GM12878 (cell line): ENCODE measurements around the gene PFKL. TPM values are rescaled to one million over a fixed set of nuclear protein-coding genes. Genes with fewer than 3 reads are reported as not detected.

Experiments used
- ATAC-seq: fragments of 200-7000 bp; cut with Tn5 transposase; 3 replicates; pipeline ENCODE4 v1.9.1; 2020; ENCODE audit warnings: mild to moderate bottlenecking, moderate library complexity
- BruUV-seq: library from RNA; stranded (reverse); fragments of 400-500 nt; replicated peaks from 2 replicates; lab custom pipeline; 2021; lab: Mats Ljungman, UMichigan
- CTCF ChIA-PET: fragments of 300-600 bp; sonication (Branson Sonifier 250); formaldehyde crosslinking; extraction: SDS; loops from one replicate; lab custom pipeline; 2021; ENCODE audit warnings: inconsistent platforms; lab: Yijun Ruan, JAX
- POLR2A ChIA-PET: fragments of 350-600 bp; formaldehyde crosslinking; extraction: SDS; loops from one replicate; lab custom pipeline; 2021; ENCODE audit warnings: inconsistent platforms; lab: Charles Lee
- RAD21 ChIA-PET: fragments of 300-600 bp; sonication (Branson Sonifier 250); formaldehyde crosslinking; loops from one replicate; lab custom pipeline; 2023; ENCODE audit warnings: antibody characterized with exemption; ENCODE audit not compliant: unreplicated experiment; lab: Charles Lee
- SMC1A ChIA-PET: fragments of 300-600 bp; sonication (Branson Sonifier 250); formaldehyde crosslinking; loops from one replicate; lab custom pipeline; 2023; ENCODE audit not compliant: unreplicated experiment, uncharacterized antibody; lab: Charles Lee
- DNase-seq: peaks from one replicate; pipeline ENCODE4 v3.0.0-alpha.2; 2011; ENCODE audit warnings: low read depth, low spot score
- FAIRE-seq: peaks from 3 replicates; lab custom pipeline; 2011; peaks lifted over from hg19 to GRCh38; lab: Jason Lieb, UNC
- H2AFZ ChIP-seq: 2 replicates; pipeline ENCODE4 v1.6.0; 2011; ENCODE audit warnings: low read depth, low read length, control low read depth; ENCODE audit not compliant: control insufficient read depth
- H3K27ac ChIP-seq: 2 replicates; pipeline ENCODE4 v1.5.1; 2011; ENCODE audit warnings: control low read depth; ENCODE audit not compliant: control insufficient read depth, insufficient read depth
- H3K27me3 ChIP-seq, 2 experiments: replicated peaks in 1 of 2; 2 replicates each; pipeline versions ENCODE4 v1.6.0 to v1.6.1; 2011; ENCODE audit warnings: low read length in 1 of 2; ENCODE audit not compliant: control insufficient read depth in 2 of 2, insufficient read depth in 2 of 2
- H3K36me3 ChIP-seq, 2 experiments: 2 replicates each; pipeline ENCODE4 v1.5.1; 2011; ENCODE audit warnings: low read length in 1 of 2; ENCODE audit not compliant: control insufficient read depth in 2 of 2, insufficient read depth in 2 of 2
- H3K4me1 ChIP-seq: 2 replicates; pipeline ENCODE4 v1.6.1; 2011; ENCODE audit warnings: mild to moderate bottlenecking, low read length, moderate library complexity, mixed read lengths; ENCODE audit not compliant: control insufficient read depth, insufficient read depth
- H3K4me2 ChIP-seq: 2 replicates; pipeline ENCODE4 v1.6.0; 2011; ENCODE audit warnings: control low read depth; ENCODE audit not compliant: control insufficient read depth, insufficient read depth
- H3K4me3 ChIP-seq: fragments of 200-600 bp; sonication (generic); 2 replicates; pipeline ENCODE4 v1.5.1; 2016
- H3K79me2 ChIP-seq: 2 replicates; pipeline ENCODE4 v1.6.0; 2011; ENCODE audit warnings: low read length; ENCODE audit not compliant: control insufficient read depth, insufficient read depth
- H3K9ac ChIP-seq: 2 replicates; pipeline ENCODE4 v1.8.0; 2011; ENCODE audit warnings: low read length, control low read depth, mixed read lengths; ENCODE audit not compliant: control insufficient read depth, insufficient read depth
- H3K9me3 ChIP-seq: replicated peaks from 3 replicates; pipeline ENCODE4 v1.5.1; 2011; ENCODE audit warnings: mild to moderate bottlenecking, low read length; ENCODE audit not compliant: control insufficient read depth, insufficient read depth
- H4K20me1 ChIP-seq: 2 replicates; pipeline ENCODE4 v1.6.0; 2011; ENCODE audit not compliant: control insufficient read depth, insufficient read depth
- CBX3 ChIP-seq: fragments of 200-600 bp; sonication (generic); IDR thresholded peaks from 2 replicates; pipeline ENCODE4 v1.6.1; 2016; ENCODE audit warnings: low read depth, borderline replicate concordance
- CREB1 ChIP-seq: IDR thresholded peaks from 2 replicates; pipeline ENCODE4 v1.6.1; 2012; ENCODE audit warnings: low read depth, mild to moderate bottlenecking, inconsistent platforms
- CREM ChIP-seq: IDR thresholded peaks from 2 replicates; pipeline ENCODE4 v1.6.1; 2014; ENCODE audit warnings: antibody characterized with exemption, low read depth
- EP300 ChIP-seq, 2 experiments: fragments of 150-350 bp in 1 of 2; IDR thresholded peaks; 2 replicates each; pipeline ENCODE4 v1.6.1; 2011 to 2012; ENCODE audit warnings: low read depth in 2 of 2, low read length in 2 of 2, borderline replicate concordance in 1 of 2, improper control_type of control experiment in 1 of 2, inconsistent platforms in 1 of 2; ENCODE audit not compliant: control insufficient read depth in 1 of 2
- GATAD2B ChIP-seq: fragments of 450-650 bp; conservative IDR thresholded peaks from 2 replicates; pipeline ENCODE4 v1.6.1; 2017; ENCODE audit warnings: low read depth, mild to moderate bottlenecking, moderate library complexity
- KLF5 ChIP-seq: fragments of 450-650 bp; IDR thresholded peaks from 2 replicates; pipeline ENCODE4 v1.6.1; 2014; ENCODE audit warnings: mild to moderate bottlenecking; ENCODE audit not compliant: partially characterized antibody
- NFIC ChIP-seq: IDR thresholded peaks from 2 replicates; pipeline ENCODE4 v1.6.1; 2012; ENCODE audit warnings: low read depth, mild to moderate bottlenecking, inconsistent platforms, low read length, moderate library complexity
- POLR2A ChIP-seq: IDR thresholded peaks from 2 replicates; pipeline ENCODE4 v1.6.1; 2011; ENCODE audit warnings: low read depth, mild to moderate bottlenecking, low read length
- POLR2AphosphoS5 ChIP-seq: IDR thresholded peaks from 2 replicates; pipeline ENCODE4 v1.6.1; 2011; ENCODE audit warnings: mild to moderate bottlenecking, low read length, inconsistent platforms
- RELA ChIP-seq: fragments of 450-650 bp; IDR thresholded peaks from 2 replicates; pipeline ENCODE4 v1.8.0; 2014; ENCODE audit warnings: borderline replicate concordance; ENCODE audit not compliant: partially characterized antibody
- SMARCA5 ChIP-seq: fragments of 450-650 bp; IDR thresholded peaks from 2 replicates; pipeline ENCODE4 v1.6.1; 2017; ENCODE audit warnings: mild to moderate bottlenecking
- SREBF1 ChIP-seq: IDR thresholded peaks from 2 replicates; pipeline ENCODE4 v1.6.1; 2012; ENCODE audit warnings: mild to moderate bottlenecking, low read length
- ZNF384 ChIP-seq: IDR thresholded peaks from 2 replicates; pipeline ENCODE4 v1.6.1; 2012; ENCODE audit warnings: low read depth, mild to moderate bottlenecking, low read length, improper control_type of control experiment, borderline replicate concordance
- WGBS: methylation state at CpG from one replicate; pipeline ENCODE4 v1.1.6; 2016; ENCODE audit warnings: low lambda C conversion rate; ENCODE audit not compliant: insufficient replicate concordance, insufficient coverage; ENCODE audit errors: missing lambda C conversion rate; 5-methylcytosine and 5-hydroxymethylcytosine counted together
- in situ Hi-C: fragments of 300-500 bp; cut with MboI; formaldehyde crosslinking; loops from 9 replicates; pipeline ENCODE4 v1.14.3; 2018; ENCODE audit warnings: mixed read lengths
- intact Hi-C: fragments of 100-400 bp; cut with micrococcal nuclease; formaldehyde crosslinking; loops from one replicate; pipeline ENCODE4 v1.14.2; 2022; ENCODE audit not compliant: unreplicated experiment
- polyA plus RNA-seq, 11 experiments: library from polyadenylated mRNA; depleted of rRNA in 4 of 11; unstranded in 6 of 11; stranded (reverse) in 5 of 11; fragments of >200 nt; fragmentation: Nextera tagmentation in 4 of 11; fragmentation: Illumina TruSeq in 1 of 11; extraction: Ambion mirVana in 4 of 11; extraction: Trizol in 1 of 11; gene quantifications; 1 replicate in 1 of 11; 2 replicates in 10 of 11; pipeline versions ENCODE4 v1.2.1 to v1.2.3, GENCODE V29; 2011 to 2016; ENCODE audit warnings: inconsistent platforms in 2 of 11, missing spikeins in 2 of 11, low read depth in 1 of 11
- total RNA-seq, 4 experiments: library from RNA; depleted of rRNA in 3 of 4; stranded (reverse); fragments of >200 nt in 3 of 4; fragmentation: Illumina TruSeq in 1 of 4; extraction: Trizol in 1 of 4; gene quantifications; 2 replicates each; pipeline versions ENCODE4 v1.2.1 to v1.2.3, GENCODE V29; 2013 to 2021
- TF ChIP-seq, protein P1 (sequence below): IDR thresholded peaks from 2 replicates; pipeline ENCODE4 v1.6.1; 2011; ENCODE audit warnings: mild to moderate bottlenecking, low read depth, low read length, moderate library complexity; ENCODE audit not compliant: insufficient replicate concordance

PFKL gene
- total and polyA plus RNA-seq, 10 of the 15 experiments (the other 5 are each of a cell fraction or from before 2014, with no cell fraction given): 1.2 to 192 (median 112) TPM

DNA sequence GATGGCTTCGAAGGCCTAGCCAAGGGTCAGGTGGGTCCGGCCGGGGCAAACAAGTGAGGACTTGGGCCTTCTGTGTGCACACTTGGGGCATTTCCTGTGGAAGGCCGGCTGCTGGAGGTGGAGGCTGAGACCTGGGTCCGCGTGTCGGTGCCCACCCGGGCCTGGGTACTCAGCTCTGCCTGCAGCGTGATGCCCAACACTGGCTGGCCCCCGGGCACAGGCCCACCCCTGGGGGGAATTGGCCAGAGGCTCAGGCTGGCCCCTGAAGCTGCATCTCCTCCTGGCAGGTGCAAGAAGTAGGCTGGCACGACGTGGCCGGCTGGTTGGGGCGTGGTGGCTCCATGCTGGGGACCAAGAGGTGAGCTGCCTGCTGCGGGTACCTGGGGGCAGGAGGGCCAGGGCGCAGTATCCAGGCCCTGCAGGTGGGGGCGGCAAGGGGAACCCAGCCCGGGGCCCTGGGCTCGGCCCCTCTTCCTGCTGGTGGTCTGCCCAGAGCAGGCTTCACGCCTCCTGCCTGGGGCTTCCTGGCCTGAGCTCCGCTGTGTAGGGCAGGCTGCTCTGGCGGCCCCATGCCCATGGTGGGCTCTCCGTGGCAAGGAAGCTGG, 22.1 kb downstream of the PFKL start:
- Histone ChIP-seq H3K4me1 (no peaks in the 10 kb centered on the region), H3K4me3 (no peak overlapping the region), H3K27me3 (no peaks in the 10 kb centered on the region), H3K9me3 (no peaks in the 10 kb centered on the region), H3K36me3 (peaks cover 7 to 32% of the 10 kb centered on the region in 2 experiments; a peak in 3 of 4 replicates), H3K4me2 (no peak overlapping the region), H3K27ac (no peak overlapping the region), H3K9ac (no peak overlapping the region), H4K20me1 (no peaks in the 10 kb centered on the region), H3K79me2 (no peaks in the 10 kb centered on the region), H2AFZ (no peak overlapping the region)
- intact Hi-C loops (no loop called here), in situ Hi-C loops (no loop called here)
- ATAC-seq (no peak), DNase-seq (no peak), FAIRE-seq (no peak)
- TF ChIP-seq SREBF1 (no peak), POLR2A (peak; percentile 32; the same call in 1 of the 2 replicates), POLR2AphosphoS5 (no peak), SMARCA5 (no peak), RELA (no peak), CBX3 (no peak)
- WGBS: 89% methylated on average over 23 of the region's 23 CpGs
- RAD21 ChIA-PET: no interaction called here
- POLR2A ChIA-PET: no interaction called here
- BruUV-seq: no TSS peak
- CTCF ChIA-PET: no interaction called here
- SMC1A ChIA-PET: no interaction called here

DNA sequence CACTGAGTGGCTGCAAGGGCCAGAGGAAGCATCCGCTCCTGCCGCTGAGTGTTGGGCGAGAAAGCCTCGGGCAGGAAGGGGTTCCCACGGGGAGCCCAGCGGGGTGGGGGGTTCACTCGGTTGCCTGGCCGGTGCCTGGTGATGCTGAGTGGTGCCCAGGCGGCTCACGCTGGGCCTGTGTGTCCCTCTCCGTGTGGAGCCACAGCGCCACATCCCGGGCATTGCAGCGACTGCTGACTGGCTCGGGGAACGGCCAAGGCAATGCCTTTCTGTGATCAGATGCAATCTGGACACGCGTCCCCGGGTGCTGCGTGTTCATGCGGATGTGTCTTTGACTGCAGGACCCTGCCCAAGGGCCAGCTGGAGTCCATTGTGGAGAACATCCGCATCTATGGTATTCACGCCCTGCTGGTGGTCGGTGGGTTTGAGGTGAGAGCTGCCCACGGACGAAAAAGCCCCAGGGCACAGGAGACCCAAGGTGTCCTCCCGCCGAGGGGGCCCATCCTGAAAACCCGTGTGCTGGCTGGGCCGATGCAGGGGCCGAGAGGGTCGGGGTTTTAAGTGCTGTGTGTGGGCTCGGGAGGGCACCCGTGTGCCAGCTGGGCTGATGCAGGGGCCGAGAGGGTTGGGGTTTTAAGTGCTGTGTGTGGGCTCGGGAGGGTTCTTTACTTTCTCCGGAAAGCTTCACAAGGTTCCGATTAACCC, 22.9 kb downstream of the PFKL start:
- no peaks in the 10 kb centered on the region for H3K9me3 ChIP-seq
- no peak overlapping the region for H3K4me2 ChIP-seq
- SMC1A ChIA-PET: interaction anchor here (0.6 kb wide), 1 partner anchor 239 kb away, joined by 3 read pairs; no protein-coding TSS in a partner anchor
- H3K4me3 ChIP-seq: no peak overlapping the region
- WGBS: 95% methylated on average over 38 of the region's 38 CpGs
- POLR2A ChIA-PET: no interaction called here
- TF ChIP-seq NFIC (no peak), ZNF384 (no peak), SREBF1 (no peak), CREM (no peak), EP300 (IDR thresholded peaks at IDR 0.05; ENCODE audit: borderline replicate concordance in 1 of 2, control insufficient read depth in 1 of 2, low read depth in 2 of 2, low read length in 2 of 2) (no peak), SMARCA5 (no peak), GATAD2B (no peak), KLF5 (no peak), CREB1 (no peak)
- TF ChIP-seq, protein P1, sequence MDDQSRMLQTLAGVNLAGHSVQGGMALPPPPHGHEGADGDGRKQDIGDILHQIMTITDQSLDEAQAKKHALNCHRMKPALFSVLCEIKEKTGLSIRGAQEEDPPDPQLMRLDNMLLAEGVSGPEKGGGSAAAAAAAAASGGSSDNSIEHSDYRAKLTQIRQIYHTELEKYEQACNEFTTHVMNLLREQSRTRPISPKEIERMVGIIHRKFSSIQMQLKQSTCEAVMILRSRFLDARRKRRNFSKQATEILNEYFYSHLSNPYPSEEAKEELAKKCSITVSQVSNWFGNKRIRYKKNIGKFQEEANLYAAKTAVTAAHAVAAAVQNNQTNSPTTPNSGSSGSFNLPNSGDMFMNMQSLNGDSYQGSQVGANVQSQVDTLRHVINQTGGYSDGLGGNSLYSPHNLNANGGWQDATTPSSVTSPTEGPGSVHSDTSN: no peak
- no peak for DNase-seq
- CTCF ChIA-PET: no interaction called here
- no peak overlapping the region for H3K9ac ChIP-seq
- H3K36me3 ChIP-seq: peaks cover 5 to 28% of the 10 kb centered on the region in 2 experiments; a peak in 3 of 4 replicates
- RAD21 ChIA-PET: no interaction called here
- no peaks in the 10 kb centered on the region for H3K79me2 ChIP-seq
- ATAC-seq: no peak
- no peaks in the 10 kb centered on the region for H4K20me1 ChIP-seq
- no peak for FAIRE-seq
- H3K27me3 ChIP-seq: no peaks in the 10 kb centered on the region
- no peak overlapping the region for H2AFZ ChIP-seq
- no peaks in the 10 kb centered on the region for H3K4me1 ChIP-seq
- H3K27ac ChIP-seq: no peak overlapping the region
- BruUV-seq: no TSS peak
- in situ Hi-C loops: no loop called here
- intact Hi-C loops: no loop called here
